Measurements from ENCODE around the gene NLRC5. TPM values are rescaled to one million over a fixed set of nuclear protein-coding genes. Genes with fewer than 3 reads are reported as not detected.

The NLRC5 gene
- total and polyA plus RNA-seq, 10 donors: 52.0 to 401 (median 219) TPM

- H3K36me3 ChIP-seq: peaks cover 0 to 4% (median 0%) of the 10 kb centered on the region in 6 donors
- no peak for DNase-seq
- H3K9me3 ChIP-seq: no peaks in the 10 kb centered on the region
- intact Hi-C loops (cut with DNase I; ENCODE audit: low total_unique reads): loop anchor here (10.0 kb wide), 2 partner anchors 77 to 207 kb away; no protein-coding TSS in a partner anchor
- peaks cover 15 to 82% (median 60%) of the 10 kb centered on the region in 6 donors for H3K4me1 ChIP-seq
- 42 to 55% (median 51%) methylated on average over 2 of the region's 2 CpGs for WGBS, 5 donors
- TF ChIP-seq POLR2A (IDR thresholded peaks at IDR 0.05): no peak
- no peak for TF ChIP-seq POLR2AphosphoS5 (IDR thresholded peaks at IDR 0.05)
- TF ChIP-seq, protein P1, sequence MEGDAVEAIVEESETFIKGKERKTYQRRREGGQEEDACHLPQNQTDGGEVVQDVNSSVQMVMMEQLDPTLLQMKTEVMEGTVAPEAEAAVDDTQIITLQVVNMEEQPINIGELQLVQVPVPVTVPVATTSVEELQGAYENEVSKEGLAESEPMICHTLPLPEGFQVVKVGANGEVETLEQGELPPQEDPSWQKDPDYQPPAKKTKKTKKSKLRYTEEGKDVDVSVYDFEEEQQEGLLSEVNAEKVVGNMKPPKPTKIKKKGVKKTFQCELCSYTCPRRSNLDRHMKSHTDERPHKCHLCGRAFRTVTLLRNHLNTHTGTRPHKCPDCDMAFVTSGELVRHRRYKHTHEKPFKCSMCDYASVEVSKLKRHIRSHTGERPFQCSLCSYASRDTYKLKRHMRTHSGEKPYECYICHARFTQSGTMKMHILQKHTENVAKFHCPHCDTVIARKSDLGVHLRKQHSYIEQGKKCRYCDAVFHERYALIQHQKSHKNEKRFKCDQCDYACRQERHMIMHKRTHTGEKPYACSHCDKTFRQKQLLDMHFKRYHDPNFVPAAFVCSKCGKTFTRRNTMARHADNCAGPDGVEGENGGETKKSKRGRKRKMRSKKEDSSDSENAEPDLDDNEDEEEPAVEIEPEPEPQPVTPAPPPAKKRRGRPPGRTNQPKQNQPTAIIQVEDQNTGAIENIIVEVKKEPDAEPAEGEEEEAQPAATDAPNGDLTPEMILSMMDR (IDR thresholded peaks at IDR 0.05 in 8 of 11, conservative IDR thresholded peaks at IDR 0.05 in 3 of 11): no peak
- peak overlapping the region in 1 of 8 donors; percentile 26 for H3K27ac ChIP-seq
- H3K4me3 ChIP-seq: no peak overlapping the region
- H3K27me3 ChIP-seq (replicated peaks in 1 of 7): no peaks in the 10 kb centered on the region
Measured at GRCh38 chr16:56967733-56968132, 21.6 kb upstream of the NLRC5 start.

DNA sequence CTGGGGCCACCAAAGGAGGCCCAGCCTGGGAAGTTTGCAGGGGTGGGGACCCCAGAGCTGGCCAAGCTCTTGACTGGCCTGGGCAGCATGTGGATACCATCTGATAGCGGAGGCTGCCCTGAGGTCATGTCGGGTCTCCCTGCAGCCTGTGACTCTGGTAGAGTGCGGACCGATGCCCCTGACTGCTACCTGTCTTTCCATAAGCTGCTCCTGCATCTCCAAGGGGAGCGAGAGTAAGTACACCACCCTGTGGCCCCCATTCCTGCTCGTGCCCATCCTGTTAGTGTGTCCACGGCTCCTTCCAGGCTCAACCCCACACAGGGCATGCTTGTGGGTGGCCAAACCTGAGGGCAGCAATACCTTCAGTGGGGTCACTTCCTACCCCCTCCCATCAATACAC is 19.6 kb upstream of the NLRC5 start:
- Histone ChIP-seq H3K36me3 (peaks cover 0 to 4% (median 0%) of the 10 kb centered on the region in 6 donors), H3K4me1 (peaks cover 13 to 83% (median 60%) of the 10 kb centered on the region in 6 donors), H3K9me3 (no peaks in the 10 kb centered on the region), H3K4me3 (no peak overlapping the region), H3K27ac (no peak overlapping the region), H3K27me3 (replicated peaks in 1 of 7) (no peaks in the 10 kb centered on the region)
- WGBS, 5 donors: 96 to 99% (median 97%) methylated on average over 3 to 7 of the region's 7 CpGs
- intact Hi-C loops (cut with DNase I; ENCODE audit: low total_unique reads): loop anchor here (10.0 kb wide), 2 partner anchors 75 to 205 kb away; no protein-coding TSS in a partner anchor
- TF ChIP-seq POLR2AphosphoS5 (IDR thresholded peaks at IDR 0.05) (no peak), POLR2A (IDR thresholded peaks at IDR 0.05) (no peak)
- TF ChIP-seq, protein P1 (IDR thresholded peaks at IDR 0.05 in 8 of 11, conservative IDR thresholded peaks at IDR 0.05 in 3 of 11): no peak
- DNase-seq: no peak

DNA sequence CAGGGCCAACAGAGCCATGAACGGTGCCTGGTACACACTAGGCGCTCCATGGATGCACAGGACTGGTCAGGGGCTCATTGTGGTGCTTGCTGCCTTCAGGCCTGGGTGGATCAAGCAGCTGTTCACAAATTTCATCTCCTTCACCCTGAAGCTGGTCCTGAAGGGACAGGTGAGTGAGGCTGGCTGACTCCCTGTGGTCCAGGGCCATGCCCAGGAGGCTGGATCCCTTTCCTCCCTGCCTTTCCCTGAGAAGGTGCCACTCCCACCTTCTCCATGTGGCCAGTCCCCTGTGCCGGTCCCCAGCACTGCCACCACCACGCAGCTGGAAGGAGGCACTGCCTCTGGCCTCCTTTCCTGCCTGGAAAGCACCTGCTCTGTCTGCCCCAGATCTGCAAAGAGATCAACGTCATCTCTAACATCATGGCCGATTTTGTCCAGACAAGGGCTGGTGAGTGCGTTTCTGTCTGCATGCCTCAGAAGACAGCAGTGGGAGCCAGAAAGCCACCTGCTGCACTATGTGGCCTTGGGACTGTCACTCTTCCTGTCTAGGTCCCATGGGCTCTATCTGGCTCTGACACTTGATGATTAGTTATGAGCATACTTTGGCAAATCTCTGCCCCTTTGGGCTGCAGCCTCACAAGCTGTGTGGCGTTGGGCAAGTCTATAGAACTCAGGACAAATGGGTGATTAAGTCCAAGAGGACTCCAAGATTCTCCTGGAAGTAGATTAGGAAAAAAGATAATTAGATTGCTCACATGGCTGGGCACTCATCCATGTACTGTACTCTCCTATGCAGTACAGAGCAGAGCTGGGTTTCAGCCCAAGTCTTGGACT is 18.2 kb upstream of the NLRC5 start:
- TF ChIP-seq, protein P1 (IDR thresholded peaks at IDR 0.05 in 8 of 11, conservative IDR thresholded peaks at IDR 0.05 in 3 of 11): peak in 1 of 11 experiments; percentile 5
- TF ChIP-seq POLR2A (IDR thresholded peaks at IDR 0.05) (no peak), POLR2AphosphoS5 (IDR thresholded peaks at IDR 0.05) (peak; percentile 32 to 59 (median 46))
- 44 to 65% (median 55%) methylated on average over 8 of the region's 8 CpGs for WGBS, 5 donors

DNA sequence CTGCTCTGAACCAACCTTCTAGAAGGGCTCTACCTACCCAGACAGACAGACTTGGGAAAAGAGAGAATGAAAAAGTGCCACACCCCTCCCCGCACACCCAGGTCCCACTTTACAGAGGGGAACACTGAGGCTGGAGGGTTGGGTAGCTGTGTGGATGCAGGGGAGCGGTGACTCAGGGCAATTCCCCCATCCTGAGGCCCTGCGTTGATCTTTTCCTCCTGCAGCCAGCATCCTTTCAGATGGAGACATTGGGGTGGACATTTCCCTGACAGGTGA is 17.7 kb upstream of the NLRC5 start:
- no peak for DNase-seq

More for the DNA sequence above, 18.2 kb upstream of the NLRC5 start:
- Histone ChIP-seq H3K4me3 (no peak overlapping the region), H3K9me3 (no peaks in the 10 kb centered on the region), H3K27me3 (replicated peaks in 1 of 7) (no peaks in the 10 kb centered on the region), H3K27ac (peak overlapping the region in 4 of 8 donors; percentile 17 to 50 (median 27)), H3K4me1 (peaks cover 4 to 83% (median 54%) of the 10 kb centered on the region in 6 donors), H3K36me3 (peaks cover 0 to 4% (median 0%) of the 10 kb centered on the region in 6 donors)
- intact Hi-C loops (cut with DNase I; ENCODE audit: low total_unique reads): no loop called here
- DNase-seq: no peak

More for the DNA sequence above, 17.7 kb upstream of the NLRC5 start:
- peaks cover 4 to 78% (median 51%) of the 10 kb centered on the region in 6 donors for H3K4me1 ChIP-seq
- intact Hi-C loops (cut with DNase I; ENCODE audit: low total_unique reads): no loop called here
- H3K36me3 ChIP-seq: peaks cover 0 to 4% (median 0%) of the 10 kb centered on the region in 6 donors
- peak overlapping the region in 1 of 8 donors; percentile 21 for H3K27ac ChIP-seq
- 83 to 97% (median 95%) methylated on average over 3 of the region's 3 CpGs for WGBS, 5 donors
- no peaks in the 10 kb centered on the region for H3K9me3 ChIP-seq
- H3K27me3 ChIP-seq (replicated peaks in 1 of 7): no peaks in the 10 kb centered on the region
- TF ChIP-seq POLR2A (IDR thresholded peaks at IDR 0.05): no peak
- no peak overlapping the region for H3K4me3 ChIP-seq

All from spleen (tissue), 11 donors.